ENCODE measurements around the gene ZBTB49.

DNA sequence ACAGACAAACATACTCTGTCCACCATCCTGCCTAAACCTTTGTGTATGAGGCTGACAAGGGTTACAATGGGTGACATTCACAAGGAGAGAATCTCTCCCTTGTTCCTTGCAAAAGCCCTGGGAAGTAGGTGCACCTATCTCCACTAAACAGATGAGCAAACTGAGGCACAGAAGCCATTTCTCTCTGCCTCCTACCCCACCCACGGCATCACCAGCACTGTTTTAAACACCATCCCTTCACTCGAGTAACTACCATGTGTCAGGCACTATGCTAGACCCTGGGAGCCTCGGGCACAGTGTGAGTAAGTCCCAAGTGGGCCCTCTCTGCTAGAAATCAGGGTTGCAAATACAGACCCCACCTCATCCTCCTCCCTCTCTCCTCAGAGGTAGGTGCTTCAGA lies 996 bp upstream of the ZBTB49 start:
- TF ChIP-seq, protein P1, sequence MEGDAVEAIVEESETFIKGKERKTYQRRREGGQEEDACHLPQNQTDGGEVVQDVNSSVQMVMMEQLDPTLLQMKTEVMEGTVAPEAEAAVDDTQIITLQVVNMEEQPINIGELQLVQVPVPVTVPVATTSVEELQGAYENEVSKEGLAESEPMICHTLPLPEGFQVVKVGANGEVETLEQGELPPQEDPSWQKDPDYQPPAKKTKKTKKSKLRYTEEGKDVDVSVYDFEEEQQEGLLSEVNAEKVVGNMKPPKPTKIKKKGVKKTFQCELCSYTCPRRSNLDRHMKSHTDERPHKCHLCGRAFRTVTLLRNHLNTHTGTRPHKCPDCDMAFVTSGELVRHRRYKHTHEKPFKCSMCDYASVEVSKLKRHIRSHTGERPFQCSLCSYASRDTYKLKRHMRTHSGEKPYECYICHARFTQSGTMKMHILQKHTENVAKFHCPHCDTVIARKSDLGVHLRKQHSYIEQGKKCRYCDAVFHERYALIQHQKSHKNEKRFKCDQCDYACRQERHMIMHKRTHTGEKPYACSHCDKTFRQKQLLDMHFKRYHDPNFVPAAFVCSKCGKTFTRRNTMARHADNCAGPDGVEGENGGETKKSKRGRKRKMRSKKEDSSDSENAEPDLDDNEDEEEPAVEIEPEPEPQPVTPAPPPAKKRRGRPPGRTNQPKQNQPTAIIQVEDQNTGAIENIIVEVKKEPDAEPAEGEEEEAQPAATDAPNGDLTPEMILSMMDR (IDR thresholded peaks at IDR 0.05), result no peak
- no peak for TF ChIP-seq POLR2A (IDR thresholded peaks at IDR 0.05)

All from gastroesophageal sphincter (tissue), 3 donors.